GM19468 (cell line): Measurements from ENCODE around the gene SLCO2A1.

Source experiments
- ATAC-seq: cut with Tn5 transposase; IDR thresholded peaks from one replicate; pipeline ENCODE4 v1.9.1; 2021; ENCODE audit warnings: mild to moderate bottlenecking, moderate library complexity, moderate number of reproducible peaks; ENCODE audit not compliant: unreplicated experiment; ENCODE audit errors: extremely low read depth

The SLCO2A1 gene

DNA sequence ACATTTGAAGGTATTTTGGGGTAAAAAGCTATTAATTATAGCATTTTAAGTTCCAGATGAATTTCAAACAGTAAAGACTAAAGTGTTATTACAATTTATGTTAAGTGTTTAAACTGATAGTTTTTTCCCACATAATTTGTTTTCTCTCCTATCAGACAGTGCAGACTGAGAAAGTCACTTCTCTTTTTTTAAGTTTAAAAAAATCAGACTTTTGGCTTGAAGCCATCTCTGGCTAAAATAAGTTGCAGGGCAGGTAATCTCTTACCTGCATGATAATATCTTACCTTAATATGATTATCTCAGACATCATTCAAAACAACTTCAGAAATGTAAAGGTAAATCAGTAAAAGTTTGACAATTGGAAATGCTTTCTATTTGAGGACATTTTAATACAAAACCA, 112.6 kb downstream of the SLCO2A1 start:
- ATAC-seq = no peak

DNA sequence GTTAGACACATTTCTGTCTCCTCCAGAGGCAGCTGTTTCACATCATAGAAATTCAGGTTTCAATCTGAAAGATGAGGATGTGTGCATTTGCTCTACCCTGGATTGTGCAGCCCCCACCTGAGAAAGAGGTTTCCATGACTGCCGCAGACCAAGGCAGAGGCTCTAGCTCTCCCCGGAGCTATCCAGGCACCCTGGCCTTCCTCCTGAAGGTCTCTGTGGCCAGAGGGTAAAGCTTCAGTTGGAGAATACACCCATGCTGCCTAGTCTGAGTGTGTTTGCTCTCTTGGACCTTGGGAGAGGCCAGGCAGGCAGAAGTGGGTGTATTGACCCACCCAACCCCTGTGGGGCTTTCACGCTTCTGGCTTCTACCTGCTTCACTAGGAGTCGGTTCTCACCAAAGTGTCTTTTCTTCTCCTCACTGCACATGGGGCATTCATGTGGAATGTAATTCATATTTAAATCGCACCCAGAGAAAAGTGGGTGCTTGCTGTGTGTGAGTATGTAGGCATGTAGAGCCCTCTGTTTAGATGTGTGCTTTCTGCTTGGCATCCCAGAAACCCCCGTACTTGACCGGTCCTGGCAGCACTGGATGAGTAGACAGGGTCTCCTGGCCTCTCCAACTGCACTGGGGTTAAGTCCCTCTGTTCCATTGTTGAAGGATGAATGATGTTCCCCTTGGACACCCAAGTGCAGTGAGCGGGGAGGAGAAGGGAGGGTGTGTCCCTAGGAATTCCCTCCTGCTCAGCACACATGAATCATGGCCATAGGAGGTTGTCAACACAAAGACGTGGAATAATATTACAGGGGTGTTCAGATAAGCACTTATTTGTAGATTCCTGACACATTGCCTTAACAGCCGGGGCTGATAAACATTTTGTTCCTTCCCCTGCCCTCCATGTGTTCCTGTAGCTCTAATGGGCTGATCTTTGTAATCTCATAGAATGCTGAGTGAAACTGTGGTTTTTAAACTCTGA, 113.8 kb downstream of the SLCO2A1 start:
- ATAC-seq = no peak

DNA sequence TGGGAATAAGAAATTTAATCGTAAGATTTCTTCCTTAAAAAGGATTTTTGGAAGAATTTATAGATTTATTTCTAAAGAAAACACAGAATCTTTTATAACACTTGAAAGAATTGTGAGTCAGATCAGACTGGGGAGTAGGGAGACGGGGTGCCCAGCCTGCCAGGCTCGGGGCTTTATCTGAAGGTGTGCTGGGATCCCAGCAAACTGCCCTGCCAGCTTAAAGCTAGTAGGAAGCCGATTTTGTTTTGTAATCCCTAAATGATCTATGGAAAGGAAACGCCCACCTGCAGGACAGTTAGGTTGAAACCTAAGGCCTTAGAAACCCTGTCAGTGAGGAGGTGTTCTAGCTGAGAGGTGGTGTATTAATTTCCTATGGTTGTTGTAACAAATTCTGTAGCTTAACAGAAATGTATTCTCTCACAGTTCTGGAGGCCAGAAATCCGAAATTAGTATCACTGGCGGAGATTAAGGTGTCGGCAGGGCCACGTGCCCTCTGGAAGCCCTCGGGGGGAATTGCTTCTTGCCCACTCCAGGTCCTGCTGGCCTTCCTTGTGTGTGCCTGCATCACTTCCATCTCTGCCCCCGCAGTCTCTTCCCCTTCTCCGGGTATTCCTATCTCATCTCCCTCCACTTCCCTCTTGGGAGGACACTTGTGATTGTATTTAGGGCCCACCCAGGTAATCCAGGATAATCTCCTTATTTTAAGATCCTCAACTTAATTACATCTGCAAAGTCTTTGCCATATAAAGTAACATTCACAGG, 114.7 kb downstream of the SLCO2A1 start:
- ATAC-seq = no peak

DNA sequence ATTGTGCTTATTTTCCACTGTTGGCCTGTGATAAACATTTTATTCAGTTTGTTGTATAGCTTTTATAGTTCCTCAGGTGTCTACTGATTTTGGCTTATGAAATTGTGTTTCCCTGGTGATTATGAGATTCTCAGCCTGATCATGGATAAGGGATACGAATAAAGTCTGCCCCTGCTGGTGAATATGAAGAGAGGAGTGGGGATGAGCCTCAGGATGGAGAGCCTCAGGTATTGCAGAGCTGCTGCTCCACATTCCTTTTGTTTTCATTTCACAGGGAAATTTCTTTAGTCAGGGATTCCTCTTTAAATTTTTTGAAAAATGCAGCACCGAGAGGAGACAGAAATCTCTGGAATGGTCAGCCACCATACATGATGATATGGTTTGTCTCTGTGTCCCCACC, 119.3 kb downstream of the SLCO2A1 start:
- ATAC-seq = no peak

DNA sequence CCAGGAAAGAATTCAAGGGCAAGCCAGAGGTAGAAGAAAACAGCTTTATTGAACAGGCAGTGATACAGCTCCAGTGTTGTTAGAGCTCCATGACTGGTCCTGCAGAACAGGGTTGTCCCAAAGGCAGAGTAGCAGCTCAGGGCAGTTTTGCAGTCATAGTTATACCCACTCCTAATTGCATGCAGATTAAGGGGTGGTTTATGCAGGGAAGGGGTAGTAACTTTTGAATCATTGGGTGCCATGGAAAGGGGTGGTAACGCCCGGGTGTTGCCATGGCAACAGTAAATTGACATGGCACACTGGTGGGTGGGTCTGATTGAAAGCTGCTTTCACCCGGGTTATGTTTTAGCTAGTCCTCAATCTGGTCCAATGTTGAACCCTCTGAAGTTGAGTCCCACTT, 124.3 kb downstream of the SLCO2A1 start:
- ATAC-seq = no peak

DNA sequence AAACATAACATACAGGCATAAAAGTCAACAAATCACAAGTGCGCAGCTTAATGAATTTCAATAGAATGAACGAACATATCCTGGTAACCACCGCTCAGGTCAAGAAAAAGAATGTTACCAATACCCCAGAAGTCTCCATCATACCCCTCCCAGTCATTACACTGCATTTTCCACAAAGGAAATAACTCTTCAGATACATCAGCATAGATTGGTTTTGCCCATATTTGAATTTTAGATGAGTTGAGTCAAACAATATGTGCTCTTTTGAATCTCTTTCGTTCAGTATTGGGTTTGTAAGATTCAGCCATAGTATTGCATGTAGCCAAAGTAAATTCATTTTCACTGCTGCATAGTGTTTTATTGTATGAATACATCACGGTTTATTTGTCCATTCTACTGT, 127.9 kb downstream of the SLCO2A1 start:
- no peak for ATAC-seq

DNA sequence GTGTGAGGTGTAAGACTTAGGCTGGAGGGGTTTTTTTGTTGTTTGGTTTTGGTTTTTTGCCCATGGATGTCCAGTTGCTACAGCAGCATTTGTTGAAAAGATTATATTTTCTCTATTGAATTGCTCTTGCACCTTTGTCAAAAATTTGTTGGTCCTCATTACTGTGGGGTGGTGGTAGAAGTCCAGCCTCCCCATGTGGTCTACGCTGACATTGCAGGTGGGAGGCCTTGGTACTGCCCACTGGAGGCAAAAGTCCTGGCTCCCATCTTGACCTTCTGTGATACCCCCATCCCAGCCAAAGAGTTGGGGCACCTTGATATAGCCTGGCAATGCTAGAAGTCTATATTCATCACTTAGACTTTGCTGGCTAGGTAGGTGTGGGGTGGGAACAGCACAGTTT, 128.6 kb downstream of the SLCO2A1 start:
- no peak for ATAC-seq

DNA sequence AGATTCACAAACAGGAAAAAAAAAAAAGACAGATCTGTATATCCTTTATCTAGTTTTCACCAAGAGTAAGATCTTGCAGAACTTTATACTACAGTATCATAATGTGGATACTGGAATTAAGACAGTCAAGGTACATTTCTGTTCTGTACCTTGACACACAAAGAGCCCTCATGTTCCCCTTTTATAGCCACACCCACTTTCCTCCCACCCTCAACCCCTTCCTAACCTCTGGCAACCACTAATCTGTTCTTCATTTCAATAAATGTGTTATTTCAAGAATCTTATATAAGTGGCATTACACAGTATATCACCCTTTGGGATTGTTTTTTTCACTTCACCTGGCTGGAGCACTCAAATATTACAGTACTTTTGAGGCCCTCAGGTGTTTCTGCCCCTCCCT, 130.4 kb downstream of the SLCO2A1 start:
- no peak for ATAC-seq

DNA sequence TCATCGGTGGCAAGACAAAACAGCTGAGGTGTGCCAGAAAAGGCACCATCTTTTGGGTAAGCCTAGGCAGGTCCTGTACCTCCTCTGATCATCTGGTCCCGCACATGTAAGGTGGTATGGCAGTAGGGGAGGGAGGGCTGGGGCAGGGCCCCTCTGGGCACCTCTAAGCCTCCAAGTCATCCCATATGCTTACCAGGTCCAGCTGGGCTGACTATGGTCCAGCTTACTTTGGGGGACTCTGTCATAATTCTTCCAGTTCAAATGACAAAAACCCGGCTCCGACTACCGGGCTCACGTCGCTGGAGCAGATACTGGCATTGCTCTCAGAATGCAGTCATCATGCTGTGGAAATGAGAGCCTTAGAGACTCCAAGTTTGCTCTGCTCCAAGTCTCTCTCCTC, 132.2 kb downstream of the SLCO2A1 start:
- ATAC-seq = no peak

DNA sequence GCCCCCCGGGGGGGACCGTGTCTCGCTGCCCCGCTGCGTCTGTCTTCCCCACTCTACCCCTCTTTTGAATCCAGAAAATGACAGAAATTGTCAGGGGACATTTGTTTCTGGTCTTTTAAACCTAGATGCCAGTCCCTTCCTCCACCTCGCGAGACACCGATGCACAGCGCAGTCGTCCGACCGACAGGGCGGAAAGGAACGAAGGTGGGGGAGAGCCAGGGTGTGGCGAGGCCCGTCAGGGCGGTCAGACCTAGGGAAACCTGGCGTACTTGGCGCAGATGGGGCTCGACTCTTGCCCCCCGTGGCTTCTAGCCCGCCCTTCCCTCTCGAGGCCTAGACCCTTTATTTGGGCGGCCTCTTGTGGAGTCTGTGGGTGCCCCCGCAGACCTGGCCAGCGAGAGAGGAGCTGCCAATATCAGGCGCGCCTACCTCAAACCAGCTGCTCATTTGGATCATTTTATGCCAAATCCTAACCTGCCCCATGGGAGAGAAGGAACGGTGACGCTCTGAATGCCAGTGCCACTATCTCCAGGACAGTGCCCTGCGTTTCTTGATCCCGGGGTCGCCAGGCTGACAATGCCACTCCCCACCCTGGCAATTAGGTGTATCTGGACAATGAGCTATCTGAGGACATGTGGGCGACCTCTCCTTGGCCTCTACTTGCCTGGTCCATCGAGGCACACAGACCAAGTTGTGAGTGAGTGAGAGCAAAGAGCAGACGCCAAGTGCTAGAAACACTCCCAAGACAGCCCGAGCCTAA, 133.5 kb downstream of the SLCO2A1 start:
- no peak for ATAC-seq

DNA sequence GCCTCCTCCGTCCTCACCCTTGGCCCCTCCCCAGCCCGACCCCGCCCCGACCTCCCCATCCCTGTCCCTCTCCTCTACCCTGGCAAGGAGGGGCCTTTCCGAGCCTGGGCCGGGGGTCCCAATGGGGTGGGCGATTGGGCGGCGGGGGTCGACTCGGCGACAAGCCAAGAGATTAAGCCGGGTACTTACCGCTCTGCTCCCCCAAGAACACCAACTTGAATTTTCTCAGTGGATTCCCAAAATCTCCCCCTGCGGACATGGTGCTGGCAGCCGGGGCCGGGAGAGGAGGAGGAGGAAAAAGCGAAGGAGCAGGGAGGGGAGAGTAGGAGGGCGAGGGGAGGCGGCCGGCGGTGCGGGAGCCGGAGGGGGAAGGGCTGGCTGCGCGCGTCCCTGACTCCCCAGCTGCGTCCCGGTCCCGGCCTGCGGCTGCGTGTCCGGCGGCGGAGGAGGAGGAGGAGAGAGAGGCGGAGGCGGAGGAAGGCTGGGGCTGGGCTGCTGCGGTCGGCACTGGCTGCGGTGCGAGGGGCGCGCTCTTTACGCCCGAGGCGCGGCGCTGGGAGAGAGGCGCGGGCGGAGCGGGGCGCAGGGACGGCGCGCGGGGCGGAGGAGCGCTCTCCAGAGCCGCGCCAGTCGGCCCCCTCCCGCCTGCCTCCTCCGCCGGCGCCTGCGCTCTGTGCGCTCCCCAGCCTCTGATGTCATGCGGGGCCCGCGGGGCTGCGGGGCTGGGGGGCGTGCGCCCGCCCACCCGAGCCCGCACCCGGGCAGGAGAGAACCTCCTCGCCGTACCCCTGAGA, 134.3 kb downstream of the SLCO2A1 start, which contains the start of gene RAB6B:
Gene RAB6B, minus strand, starts transcription at position 675 of the 794 bp plus-strand sequence. Its CDS starts 416 bp downstream, at position 259.
- no peak for ATAC-seq

DNA sequence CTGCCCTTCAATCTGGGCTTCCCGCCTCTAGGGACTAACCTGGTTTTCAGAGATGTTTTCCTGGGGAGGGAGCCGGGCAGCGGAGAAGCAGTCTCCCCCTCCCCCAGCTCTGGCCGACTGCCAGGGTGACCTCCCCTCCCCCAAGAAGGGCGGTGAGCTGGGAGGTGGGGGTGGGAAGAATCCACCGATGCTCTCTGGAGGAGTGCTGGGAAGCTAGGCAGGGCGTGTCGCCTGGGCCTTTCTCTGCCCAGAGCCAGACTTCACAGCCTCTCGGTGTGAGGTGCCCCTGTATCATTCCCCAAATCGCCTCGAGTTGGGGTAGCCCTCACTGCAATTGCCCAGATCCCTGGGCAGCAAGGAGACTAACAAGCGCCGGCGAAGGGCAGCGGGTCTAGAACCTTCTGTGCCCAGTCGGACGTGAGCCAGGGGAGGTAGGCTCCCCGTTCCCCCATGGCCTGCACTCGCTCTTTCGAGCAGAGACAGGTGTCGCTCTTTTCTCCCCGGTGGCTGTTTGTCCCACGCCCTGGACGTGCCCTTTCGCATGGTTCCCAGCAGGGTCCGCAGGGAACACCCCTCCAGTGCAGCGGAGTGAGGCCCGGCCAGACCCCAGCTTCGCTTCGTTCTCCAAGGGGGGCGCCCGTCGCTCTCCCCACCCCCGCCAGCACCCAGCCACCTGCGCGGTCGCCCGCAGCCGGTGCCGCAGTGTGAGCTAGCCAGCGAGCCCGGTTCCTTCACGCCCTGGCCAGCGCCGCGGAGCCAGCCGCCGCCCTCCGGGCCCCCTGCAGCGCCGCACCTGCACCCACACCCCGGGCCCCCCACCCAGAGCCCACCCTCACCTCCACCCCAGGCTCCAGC, 135.1 kb downstream of the SLCO2A1 start:
- ATAC-seq = no peak

DNA sequence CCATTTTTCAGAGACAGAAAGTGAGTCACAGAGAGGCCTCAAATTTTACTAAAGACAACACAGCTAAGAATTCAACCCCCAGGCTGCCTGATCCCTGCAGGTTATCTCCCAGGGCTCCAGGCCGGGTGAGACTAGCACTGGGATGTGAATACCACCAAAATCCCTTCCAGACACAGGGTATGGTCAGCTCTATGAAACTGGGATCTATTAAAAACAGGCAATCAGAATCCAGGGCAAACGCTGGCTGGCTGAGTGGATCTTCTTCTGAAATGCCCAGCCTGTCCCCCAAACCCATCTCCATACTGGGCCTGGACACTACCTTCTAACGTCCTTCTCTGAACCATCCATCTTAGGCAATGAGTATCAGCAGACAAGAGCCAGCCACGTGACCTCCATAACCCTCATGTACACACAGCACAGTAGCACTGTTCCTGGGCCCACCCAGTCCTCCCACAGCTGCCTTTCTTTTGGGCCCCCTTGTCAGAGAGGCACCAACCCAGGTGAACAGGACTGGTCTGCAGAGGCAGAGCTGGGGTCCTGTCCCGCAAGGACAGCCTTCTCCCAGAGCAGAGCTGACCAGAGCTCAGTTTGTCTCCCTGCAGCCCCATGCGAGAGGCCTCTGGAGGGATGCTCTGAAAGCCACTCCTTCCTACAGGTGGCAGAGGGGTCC, 135.9 kb downstream of the SLCO2A1 start:
- no peak for ATAC-seq

DNA sequence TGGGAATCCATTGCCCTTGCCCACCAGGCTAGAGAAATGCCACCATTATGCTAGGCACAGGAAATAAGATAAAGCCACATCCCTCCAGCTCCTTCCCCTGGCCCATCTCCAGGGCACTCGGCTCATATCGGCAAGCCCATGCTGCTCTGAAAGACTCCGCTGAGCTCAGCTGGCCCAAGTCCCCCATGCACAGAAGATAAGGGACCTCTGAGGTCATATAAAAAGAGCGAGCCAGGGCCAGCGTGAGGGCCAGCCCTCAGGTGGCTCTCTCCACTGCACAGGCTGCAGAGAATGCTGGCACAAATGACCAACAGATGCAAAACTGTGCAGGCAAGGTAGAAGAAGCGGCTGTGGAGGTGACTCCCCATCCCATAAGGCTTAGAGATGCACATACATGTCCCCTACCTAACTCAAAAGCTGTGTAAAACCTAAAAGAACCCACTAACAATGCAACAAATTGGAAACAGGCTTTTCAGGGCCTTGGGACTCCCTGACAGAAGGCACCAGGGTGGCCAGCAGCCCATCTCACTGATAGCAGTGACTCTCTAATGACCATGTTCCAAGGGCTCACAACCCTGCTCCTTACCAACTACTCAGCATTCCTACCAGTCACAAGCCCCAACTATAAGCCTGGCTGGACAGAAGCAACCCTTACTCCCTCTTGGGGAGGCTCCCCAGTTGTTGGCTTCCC, 137.0 kb downstream of the SLCO2A1 start:
- no peak for ATAC-seq

DNA sequence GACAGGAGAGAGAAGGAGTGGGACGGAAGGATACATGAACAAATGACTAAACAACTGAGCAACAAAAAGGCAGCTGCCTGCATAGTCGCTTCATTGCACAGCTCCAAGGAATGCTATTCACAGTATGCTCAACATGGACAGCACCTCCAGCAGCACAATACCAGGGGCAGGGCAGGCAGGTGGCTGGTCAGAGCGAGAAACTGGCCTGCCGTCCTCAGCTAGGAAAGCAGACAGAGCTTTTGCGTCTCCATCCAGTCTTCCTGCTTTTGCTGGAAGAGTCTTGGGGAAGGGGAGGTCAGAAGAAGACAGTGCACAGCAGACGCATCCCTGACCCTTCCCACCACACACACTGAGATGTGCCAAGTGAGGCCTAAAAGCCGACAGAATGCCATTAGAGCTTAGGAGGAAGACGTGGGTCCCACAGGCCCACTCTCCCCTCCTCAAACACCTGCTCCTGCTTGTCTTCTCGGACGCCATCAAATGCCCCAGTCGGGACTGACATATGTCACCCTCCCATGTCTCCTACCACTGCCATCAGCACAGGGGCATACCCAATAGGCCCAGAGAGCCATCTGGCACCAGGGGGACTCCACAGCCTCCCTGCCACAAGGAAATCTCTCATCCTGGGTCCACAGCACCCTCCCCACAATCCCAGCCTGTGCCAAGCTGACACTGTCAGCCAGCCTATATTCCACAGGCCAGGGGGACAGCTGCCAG, 137.9 kb downstream of the SLCO2A1 start:
- ATAC-seq = no peak

DNA sequence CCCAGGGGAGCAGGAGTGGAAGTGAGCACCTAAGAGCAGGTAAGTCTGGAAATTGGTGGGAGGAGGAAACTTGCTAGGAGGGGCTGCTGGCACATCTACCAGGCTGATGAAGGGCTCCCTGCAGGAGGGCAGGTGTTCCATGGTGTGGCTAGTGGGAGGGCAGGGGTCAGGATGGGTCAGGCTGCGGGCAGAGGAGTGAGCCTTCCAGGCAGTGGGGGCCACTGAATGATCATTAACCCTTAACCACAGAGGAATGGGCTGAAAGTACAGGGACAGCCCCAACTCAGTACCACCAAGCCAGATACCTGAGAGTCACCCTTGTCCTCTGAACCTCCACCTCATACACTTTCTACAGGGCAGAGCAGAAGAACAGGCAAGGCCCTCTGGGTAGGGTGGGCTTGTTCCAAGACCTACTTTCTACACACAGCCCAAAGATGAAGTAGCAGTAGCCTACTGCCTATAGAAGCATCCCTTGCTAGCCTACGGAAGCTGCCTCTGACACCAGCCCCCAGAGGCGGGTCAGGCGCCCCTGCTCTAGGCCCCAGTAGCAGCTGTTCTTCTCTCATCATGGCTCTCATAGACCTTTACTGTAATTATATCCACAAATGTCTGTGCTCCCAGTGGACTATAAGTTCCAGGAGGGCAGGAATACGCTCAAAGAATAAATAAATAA, 138.6 kb downstream of the SLCO2A1 start:
- no peak for ATAC-seq

DNA sequence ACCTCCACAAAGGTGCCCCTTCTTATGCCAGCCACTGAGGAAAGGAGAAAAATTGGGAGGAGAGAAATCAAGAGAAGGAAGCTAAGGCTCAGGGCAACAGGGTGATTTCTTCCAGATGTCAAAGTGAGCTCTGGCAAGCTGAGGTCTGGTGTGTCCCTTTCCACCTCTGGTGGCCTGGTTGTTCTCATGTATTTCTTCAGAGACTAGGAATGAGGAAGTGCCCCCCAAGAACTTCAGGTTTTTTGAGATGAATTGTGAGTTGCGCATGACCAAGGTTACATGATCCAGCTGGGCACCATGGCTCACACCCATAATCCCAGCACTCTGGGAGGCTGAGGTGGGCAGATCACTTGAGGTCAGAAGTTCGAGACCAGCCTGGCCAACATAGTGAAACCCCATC, 139.7 kb downstream of the SLCO2A1 start:
- no peak for ATAC-seq
